Stimulated activated CD4-positive, alpha-beta T cell treated with anti-CD3 and anti-CD28 coated beads, Interleukin-4, amount 100 ng/mL, for 48 hours (primary cell): ENCODE results near the gene NOL11.
A peak's percentile ranks its signal among the peaks of the same experiment; 100 is the strongest.
"Not testable (repeated sequence)": the region's sequence is repeated elsewhere in the genome, so short reads cannot be mapped to it uniquely, and the experiment has no call there.

ENCODE experiments used
- DNase-seq, 2 donors: peaks; one replicate each; pipeline ENCODE4 v3.0.0-alpha.2; 2020; ENCODE audit warnings: low read depth in 2 of 2

NOL11 gene

DNA sequence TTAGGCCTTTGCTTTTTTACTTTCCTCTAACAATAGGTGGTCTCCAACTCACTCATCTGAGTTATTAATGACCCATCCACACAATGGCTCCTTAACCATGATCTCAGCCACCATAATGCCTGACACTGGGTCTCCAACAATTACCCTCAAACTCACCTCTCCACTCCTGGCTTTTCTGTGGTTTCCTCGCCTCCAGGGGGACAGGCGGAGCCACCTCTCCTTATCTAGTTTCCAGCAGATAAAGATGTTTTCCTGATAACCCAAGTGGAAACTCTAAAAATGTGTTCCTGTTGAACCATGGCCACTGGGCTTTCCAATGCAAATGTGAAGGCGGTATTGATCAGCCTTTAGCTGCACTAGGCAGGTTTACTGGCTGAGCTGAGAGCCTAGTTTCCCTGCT is 9.4 kb upstream of the NOL11 start:
- DNase-seq: no peak

DNA sequence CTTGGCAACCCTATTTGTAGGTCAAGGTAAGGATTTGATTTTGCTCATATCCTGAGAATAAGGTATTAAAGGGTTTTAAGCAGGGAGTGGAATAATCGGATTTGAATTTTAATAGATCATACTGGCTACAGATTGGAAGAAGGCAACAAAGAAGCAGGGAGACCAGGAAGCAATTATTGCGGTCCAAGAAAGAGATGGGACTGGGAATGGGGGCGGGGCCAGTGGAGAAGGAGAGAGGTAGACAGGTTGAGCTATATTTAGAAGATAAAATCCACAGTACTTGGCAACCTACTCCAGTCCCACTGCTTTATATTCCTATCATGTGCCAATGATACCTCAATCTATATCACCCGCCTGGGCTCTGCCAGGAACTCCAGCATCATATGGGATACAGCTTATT is 5.8 kb upstream of the NOL11 start:
- no peak for DNase-seq

DNA sequence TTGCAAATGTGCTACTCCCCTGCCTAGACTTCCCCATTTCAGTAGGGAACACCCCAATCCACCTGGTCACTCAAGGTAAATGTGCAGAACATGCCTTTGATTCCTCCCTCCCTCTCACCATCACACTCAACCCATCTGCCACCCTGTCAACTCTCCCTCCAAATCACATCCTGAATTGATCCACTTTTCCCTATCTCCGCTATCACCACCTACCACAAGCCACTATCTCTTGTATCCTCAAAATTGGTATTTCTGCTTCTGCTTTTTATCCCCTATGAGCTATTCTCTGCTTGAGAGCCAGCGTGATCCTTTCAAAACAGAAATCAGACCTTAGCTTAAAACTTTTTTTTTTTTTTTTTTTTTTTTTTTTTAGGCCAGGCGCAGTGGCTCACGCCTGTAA is 5.4 kb upstream of the NOL11 start:
- DNase-seq: no peak

DNA sequence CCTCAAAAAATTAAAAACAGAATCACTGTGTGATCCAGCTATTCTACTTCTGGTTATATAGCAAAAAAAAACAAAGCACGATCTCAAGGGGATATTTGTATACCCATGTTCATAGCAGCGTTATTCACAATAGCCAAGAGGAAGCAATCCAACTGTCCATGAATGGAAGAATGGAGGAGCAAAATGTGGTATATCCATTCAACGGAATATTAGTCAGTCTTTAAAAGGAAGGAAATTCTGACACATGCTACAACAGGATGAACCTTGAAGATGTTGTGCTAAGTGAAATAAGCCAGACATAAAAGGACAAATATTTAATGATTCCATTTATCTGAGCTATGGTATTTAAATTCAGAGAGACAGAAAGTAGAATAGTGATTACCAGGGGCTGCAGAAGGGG is 4.6 kb upstream of the NOL11 start:
- no peak for DNase-seq

DNA sequence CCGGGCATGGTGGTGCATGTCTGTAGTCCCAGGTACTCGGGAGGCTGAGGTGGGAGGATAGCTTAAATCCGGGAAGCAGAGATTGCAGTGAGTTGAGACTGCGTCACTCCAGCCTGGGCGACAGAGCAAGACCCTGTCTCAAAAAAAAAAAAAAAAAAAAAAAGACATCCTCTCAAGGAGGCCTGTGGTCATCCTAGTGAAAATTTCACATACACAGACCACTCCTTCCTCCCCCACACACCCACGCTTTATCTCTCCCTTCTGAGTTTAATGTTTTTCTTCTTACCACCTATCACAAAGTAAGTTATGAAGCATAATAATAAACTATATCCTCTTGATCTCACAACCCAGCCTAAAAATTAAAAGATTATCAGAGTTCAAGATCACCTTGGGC is 1.3 kb upstream of the NOL11 start:
- no peak for DNase-seq

DNA sequence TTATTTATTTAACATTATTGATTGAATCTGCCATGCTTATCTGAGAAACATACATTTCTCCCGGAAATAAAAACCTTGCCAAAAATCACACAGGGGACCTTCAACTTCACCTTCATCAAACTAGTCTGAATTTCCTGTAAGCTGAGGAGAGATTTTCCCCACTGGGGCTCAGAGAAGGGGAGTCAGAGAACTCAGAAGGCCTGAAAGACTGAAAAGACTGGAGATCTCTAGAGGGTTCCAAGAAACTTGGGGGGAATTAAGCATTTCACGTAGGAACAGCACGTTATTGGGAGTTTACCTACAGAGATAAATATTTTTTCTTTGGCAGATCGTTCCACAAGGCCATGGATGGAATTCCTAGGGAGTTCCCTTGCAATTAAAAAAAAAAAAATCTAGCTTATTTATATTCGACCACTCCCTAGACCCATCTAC is 528 bp upstream of the NOL11 start:
- DNase-seq: no peak

DNA sequence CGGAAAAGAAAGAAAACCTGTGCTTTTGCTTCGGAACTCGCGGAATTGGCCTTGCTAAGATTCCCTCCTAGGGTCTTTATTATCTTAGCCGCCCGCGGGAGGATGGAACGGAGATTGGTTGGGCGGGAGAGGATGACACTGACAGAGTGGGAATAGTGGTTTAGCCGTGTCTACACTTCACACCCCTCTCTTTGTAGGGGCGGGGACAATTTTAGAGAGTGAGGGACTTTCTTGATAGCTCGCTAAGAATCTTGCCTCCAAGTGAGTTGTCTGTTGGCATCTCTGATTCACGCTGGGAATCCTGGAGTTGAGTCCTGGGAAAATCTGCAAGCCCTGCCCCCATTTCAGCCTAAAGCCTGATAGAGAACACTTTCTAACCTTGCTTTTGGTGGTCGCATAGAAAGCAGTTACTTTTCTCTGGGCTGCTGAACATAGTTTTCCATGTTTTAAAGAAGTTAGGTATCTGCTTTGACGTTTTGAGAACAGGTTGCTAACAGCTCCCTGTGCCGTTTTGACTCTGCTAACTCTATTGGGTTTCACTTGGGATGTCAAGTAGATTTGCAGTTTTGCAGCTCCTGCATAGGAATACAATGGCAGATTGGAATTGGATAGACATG is 697 bp downstream of the NOL11 start:
- peak in 1 of 2 donors; percentile 11 for DNase-seq

DNA sequence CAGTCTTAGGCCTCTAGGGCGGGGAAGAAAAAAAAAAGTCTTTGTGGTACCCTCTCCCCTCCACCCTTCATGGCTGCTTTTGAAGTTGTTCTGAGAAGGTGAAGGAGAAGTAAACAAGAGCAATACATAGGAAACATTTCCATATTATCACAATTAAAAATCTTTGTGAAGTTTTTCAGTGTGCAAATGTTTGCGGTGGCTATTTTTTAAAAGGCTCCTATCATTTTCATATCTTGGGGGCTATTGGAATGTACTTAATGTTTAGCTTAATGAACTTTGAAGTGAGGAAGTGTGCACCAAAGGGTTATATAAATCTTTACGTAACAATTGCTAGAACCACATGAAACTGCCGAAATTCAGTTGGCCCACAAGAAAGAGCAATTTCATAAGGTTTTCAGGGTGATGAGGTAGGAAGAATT is 7.6 kb downstream of the NOL11 start:
- no peak for DNase-seq

DNA sequence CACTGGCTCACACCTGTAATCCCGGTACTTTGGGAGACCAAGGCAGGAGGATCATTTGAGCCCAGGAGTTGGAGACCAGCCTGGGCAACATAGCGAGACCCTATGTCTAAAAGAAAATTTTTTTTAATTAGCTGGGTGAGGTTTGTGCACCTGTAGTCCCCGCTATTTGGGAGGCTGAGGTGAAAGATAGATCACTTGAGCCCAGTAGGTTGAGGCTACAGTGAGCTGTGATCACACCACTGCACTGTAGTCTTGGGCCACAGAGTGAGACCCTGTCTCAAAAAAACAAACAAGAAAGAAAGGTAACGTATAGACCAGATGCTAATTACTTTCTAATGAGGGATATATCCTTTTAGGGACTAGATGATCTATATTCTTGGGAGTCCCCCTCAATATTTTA is 8.1 kb downstream of the NOL11 start:
- DNase-seq: no peak

DNA sequence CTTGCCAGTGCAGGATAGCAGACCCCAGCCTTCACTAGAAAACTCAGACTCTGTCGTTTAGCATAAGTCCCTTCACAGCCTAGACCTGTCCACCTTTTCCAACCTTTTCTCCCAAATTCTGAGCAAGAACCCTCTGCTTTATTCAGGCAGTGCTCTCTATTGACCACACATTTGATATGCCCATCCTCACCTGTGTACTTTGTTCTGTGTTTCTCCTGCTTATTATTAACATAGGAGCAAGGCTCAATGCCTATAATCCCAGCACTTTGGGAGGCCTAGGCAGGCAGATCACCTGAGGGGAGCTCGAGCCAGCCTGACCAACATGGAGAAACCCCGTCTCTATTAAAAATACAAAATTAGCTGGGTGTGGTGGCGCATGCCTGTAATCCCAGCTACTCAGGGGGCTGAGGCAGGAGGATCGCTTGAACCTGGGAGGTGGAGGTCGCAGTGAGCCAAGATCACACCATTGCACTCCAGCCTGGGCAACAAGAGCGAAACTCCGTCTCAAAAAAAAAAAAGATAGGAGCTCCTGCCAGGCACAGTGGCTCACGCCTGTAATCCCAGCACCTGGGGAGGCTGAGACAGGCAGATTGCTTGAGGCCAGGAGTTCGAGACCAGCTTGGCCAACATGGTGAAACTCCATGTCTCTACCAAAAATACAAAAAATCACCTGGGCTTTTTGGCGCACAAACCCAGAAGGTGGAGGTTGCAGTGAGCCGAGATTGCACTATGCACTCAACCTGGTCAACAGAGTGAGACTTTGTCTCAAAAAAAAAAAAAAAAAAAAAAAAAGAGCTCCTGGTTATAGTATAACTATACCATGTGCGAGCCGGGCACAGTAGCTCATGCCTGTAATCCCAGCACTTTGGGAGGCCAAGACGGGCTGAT is 9.7 kb downstream of the NOL11 start:
- not testable (repeated sequence) for DNase-seq

DNA sequence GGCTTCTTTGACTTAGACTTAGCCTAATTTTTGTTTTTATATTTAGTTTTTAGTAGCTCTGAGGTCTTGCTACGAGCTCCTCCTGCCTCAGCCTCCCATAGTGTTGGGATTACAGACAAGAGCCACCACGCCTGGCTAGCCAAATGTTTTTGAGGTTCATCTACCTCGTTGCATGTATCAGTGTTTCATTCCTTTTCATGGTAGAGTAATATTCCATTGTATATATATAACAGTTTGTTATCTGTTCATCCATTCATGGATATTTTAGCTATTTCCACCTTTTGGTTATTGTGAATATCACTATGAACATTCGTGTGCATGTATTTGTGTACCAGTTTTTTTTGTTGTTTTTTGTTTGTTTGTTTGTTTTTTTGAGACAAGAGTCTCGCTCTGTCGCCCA is 12.2 kb downstream of the NOL11 start:
- no peak for DNase-seq

DNA sequence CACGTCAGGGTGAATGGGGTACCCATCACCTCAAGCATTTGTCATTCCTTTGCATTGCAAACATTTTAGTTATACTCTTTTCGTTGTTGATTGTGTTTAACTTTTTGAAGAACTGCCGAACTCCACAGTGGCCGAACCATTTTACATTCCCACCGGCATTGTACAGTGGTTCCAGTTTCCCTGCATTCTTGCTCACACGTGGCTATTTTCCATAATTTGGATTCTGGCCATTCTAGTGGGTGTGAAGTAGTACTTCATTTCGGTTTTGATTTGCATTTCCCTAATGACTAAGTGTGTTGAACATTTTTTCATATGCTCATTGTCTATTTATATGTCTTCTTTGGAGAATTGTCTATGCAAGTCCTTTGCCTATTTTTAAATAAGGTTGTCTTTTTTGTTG is 13.0 kb downstream of the NOL11 start:
- DNase-seq: no peak

DNA sequence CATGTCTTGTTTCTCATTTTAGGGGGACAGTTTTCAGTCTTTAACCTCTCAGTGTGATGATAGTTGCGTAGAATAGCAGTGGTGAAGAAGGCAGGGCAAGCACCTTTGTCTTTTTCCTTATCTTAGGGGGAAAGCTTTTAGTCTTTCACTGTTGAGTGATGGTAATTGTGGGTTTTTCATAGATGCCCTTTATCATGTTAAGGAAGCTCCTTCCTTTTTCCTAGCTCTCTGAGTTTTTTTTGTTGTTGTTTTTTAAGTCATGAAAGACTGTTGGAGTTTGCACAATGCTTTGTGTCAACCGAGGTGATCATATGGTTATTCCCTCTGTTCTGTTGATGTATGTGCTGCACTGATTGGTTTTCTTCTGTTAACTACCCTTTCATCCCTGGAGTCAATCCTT is 15.7 kb downstream of the NOL11 start:
- no peak for DNase-seq

DNA sequence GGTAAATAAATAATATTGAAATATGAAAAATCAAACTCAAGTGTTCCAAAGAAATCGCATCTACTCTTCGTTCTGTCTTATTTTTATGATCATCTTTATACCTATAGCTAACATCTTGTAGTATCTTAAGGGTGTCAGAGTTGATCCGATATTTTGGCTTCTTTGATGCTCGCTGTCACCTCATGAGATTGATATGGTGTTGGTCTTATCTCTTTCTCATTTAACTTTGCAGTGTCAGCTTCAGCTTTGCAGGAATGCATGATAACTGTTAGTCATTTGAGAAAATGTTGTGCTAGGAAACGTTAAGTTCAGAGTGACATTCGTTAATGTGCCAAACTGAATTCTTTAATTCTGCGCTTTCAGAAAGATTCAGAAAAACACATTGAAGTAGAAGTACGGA is 19.4 kb downstream of the NOL11 start:
- no peak for DNase-seq

DNA sequence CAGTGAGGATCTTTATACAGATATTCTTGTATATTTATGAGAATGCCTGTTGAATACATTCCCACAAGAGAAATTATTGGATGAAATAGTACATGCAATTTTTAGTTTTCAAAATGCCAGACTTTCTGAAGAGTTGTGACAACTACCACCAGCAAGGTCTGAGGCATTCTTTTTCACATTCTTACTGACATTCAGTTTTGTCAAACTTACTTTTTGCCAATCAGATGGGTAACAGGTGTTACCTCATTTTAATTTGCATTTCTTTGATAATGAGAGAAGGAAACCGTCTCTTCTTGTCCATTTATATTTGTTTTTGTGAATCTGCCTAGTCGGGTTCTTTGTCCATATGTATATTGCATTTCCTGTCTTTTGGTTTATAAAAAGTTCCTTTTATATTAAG is 24.3 kb downstream of the NOL11 start:
- no peak for DNase-seq

DNA sequence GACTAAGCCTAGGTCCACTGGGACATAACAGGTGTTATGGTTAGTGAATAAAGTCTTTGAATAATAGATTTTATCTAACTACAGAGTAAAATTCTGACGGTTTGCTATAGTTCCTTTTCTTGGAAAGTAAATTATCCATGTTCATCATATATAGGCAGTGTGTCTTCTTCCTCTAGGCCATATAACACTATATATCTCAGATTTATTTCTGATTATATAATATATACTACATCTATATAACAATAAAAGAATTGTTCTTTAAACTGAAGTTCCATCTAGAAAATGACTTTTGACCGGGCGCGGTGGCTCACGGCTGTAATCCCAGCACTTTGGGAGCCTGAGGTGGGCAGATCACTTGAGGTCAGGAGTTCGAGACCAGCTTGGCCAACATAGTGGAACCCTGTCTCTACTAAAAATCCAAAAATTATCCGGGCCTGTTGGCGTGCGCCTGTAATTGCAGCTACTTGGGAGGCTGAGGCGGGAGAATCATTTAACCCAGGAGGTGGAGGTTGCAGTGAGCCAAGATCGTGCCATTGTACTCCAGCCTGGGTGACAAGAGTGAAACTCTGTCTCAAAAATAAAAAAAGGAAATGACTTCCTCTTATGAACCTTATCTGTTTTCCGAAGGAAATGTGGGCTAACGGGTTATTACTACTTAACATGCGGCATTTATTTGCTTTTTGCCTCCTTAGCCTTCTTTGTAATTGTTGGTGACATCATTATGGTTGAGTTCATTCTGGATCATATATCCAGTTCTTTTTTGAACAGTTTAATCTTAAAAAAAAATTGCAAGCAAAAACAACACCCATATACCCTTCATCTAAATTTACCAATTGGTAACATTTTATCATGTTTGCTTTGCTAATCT is 29.2 kb downstream of the NOL11 start:
- DNase-seq: no peak

DNA sequence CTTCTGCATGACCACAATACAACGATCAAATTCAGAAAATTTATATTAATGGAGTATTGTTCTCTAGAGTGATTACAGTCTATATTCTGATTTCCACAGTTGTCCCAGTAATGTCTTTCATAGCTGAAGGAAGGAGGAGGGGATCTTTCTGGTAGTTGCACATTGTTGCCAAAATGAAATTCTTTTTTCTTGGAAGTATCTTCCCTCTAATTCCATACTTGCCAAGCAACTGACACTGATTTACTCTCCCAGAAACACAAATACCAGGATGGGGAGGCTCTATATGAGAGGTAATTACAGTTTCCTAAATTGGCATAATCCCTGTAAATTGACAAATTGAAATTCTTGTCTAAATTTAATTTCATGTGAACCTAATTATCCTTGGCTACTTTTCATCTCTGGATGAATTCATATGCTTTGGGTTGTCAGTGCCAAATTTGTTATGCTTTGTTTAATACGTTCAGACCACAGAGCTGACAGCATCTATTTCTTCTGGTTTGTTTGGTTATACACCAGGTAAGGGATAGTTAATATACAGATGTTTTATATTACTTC is 30.0 kb downstream of the NOL11 start:
- no peak for DNase-seq

DNA sequence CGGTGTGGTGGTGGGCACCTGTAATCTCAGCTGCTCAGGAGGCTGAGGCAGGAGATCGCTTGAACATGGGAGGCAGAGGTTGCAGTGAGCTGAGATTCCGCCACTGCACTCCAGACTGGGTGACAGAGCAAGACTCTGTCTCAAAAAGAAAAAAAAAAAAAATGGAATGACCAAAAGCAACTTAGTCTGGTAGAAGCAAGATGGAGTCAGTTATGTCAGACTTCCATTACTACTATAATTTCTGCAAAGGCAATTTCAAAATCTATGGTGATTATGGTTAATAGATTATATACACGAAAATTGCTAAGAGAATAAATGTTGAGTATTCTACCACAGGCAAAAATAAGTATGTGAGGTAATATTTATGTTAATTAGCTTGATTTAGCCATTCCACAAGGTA is 32.3 kb downstream of the NOL11 start:
- DNase-seq: no peak

DNA sequence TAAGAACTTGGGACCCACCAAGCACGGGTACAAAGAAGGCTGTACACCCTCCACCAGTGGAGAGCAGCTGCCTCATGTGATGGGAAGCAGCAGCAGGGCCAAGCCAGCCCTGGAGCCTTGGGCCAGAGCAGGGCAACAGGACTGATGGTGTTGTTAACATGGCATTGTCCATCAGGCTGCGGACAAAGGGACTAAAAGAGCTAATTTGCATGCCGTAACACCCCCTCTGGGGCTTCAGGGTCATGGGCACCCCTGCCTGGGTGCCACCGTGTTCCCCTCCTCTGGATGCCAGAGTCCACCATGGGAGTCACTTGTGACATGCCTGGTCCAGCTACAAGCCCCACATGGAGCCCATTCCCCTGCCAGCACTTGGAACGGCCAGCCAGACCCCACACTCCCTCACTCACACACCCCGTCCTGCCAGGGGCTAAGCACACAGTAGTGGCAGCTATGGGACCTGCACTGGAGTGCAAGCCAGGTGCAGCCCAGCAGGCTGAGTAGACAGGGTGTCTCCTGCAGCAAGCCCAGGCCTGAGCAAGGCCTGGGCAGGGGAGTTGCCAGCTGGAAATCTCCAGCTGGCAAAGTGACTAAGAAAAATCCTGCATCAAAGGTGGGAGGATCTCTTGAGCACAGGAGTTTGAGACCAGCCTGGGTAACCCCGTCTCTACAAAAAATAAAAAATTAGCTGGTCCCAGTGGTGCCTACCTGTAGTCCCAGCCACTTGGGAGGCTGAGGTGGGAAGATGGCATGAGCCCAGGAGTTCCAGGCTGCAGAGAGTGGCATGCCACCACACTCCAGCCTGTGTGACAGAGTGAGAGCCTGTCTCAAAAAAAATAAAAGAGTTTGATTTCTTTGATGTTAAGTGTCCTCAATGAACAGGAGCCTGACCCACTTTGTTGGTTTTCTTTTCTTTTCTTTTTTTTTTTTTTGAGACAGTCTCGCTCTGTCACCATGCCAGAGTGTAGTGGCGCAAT is 33.7 kb downstream of the NOL11 start:
- no peak for DNase-seq

DNA sequence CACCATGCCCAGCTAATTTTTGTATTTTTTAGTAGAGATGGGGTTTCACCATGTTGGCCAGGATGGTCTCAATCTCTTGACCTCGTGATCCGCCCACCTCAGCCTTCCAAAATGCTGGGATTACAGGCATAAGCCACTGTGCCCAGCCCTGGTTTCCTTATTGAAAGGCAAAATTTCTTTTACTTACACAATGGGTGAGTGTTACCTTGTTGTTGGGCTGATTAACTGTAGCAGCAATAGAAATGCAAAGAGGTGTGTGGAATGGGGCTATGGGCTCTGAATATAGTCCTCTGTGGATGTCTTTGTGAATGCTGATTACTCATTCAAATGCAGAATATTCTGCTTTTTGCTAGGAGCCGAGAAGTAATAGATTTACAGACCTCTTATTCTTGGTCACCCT is 34.4 kb downstream of the NOL11 start:
- not testable (repeated sequence) for DNase-seq

DNA sequence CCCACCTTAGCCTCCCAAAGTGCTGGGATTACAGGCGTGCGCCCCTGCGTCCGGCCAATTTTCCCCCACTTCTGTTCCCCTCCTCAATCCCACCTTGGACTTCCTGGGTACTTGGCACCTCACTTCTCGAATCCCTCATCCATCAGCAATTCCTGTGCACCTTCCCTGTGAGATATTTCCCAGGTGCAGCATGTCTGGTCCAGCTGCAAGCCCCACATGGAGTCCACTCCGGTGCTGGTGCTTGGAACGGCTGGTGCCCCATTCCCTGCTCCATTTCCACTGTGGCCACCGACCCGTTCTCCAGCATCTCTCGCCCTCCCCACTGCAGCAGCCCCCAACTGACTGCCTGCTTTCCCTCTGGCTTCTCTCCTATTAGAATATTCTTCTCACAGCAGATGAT is 35.3 kb downstream of the NOL11 start:
- DNase-seq: no peak
